ENCODE results near the gene CCNL2. TPM values are rescaled to one million over a fixed set of nuclear protein-coding genes. Genes with fewer than 3 reads are reported as not detected.
A peak's percentile ranks its signal among the peaks of the same experiment; 100 is the strongest.
"Not testable (repeated sequence)": the region's sequence is repeated elsewhere in the genome, so short reads cannot be mapped to it uniquely, and the experiment has no call there.

Gene CCNL2
- 100 to 1,000 TPM; 119 to 124 TPM for total RNA-seq
- polyA plus RNA-seq = 29.0 TPM

- Mint-ChIP-seq H3K27ac (peak within 1 kb of the TSS; percentile 84 to 98 (median 93)), H3K9me3 (no peaks in the 10 kb centered on the region), H3K27me3 (peaks cover 0 to 5% of the 10 kb centered on the region in 2 donors), H3K36me3 (peaks cover 5 to 81% (median 14%) of the 10 kb centered on the region in 3 donors), H3K4me3 (peak within 1 kb of the TSS; percentile 88 to 97 (median 90)), H3K4me1 (peaks cover 33 to 59% (median 42%) of the 10 kb centered on the region in 3 donors)
- H3K4me3 ChIP-seq (ENCODE audit: low read length) = peak within 1 kb of the TSS; percentile 94
- peaks cover 33% of the 10 kb centered on the region for H3K4me1 ChIP-seq (ENCODE audit: insufficient read depth, low read length)
- peak within 1 kb of the TSS; percentile 89 for H3K27ac ChIP-seq (ENCODE audit: low read depth, low read length)
- peak; percentile 99 to 100 (median 99) for DNase-seq
- H3K9me3 ChIP-seq (ENCODE audit: low read length) = no peaks in the 10 kb centered on the region
- ChIA-PET CTCF (interaction anchor here (0.7 to 3.0 kb wide), 9 partner anchors 8 to 105 kb away, joined by 3 to 21 read pairs (median 4); partner anchors contain the start of genes AURKAIP1 and MRPL20), POLR2A (interaction anchor here (0.5 to 3.8 kb wide), 12 partner anchors 8 to 262 kb away, joined by 3 to 48 read pairs (median 4); partner anchors contain the start of genes AURKAIP1, MRPL20 and MXRA8)
- no peaks in the 10 kb centered on the region for H3K27me3 ChIP-seq (ENCODE audit: insufficient read depth, low read length, poor library complexity, severe bottlenecking)
- H3K36me3 ChIP-seq (ENCODE audit: insufficient read depth, low read length) = peaks cover 52% of the 10 kb centered on the region
These were observed at the start of gene CCNL2 for GRCh38 chr1:1399187-1399871. Gene CCNL2, minus strand, starts transcription at chr1:1399335. Its CDS starts 29 bp downstream, at chr1:1399306.

- H3K36me3 ChIP-seq (ENCODE audit: insufficient read depth, low read length); CTCF ChIA-PET; H3K4me1 Mint-ChIP-seq; H3K27ac Mint-ChIP-seq; H3K4me3 ChIP-seq (ENCODE audit: low read length); POLR2A ChIA-PET; H3K9me3 ChIP-seq (ENCODE audit: low read length); H3K27me3 ChIP-seq (ENCODE audit: insufficient read depth, low read length, poor library complexity, severe bottlenecking); DNase-seq; H3K27me3 Mint-ChIP-seq; H3K36me3 Mint-ChIP-seq; H3K4me1 ChIP-seq (ENCODE audit: insufficient read depth, low read length); H3K9me3 Mint-ChIP-seq; H3K4me3 Mint-ChIP-seq; H3K27ac ChIP-seq (ENCODE audit: low read depth, low read length): not testable (repeated sequence)
These were observed 47.5 kb upstream of the CCNL2 start for GRCh38 chr1:1446631-1447030.

- Mint-ChIP-seq H3K27ac (peak overlapping the region in 1 of 8 donors; percentile 36), H3K36me3 (no peaks in the 10 kb centered on the region), H3K27me3 (peaks cover 7 to 10% of the 10 kb centered on the region in 2 donors), H3K4me1 (peaks cover 0 to 3% (median 0%) of the 10 kb centered on the region in 3 donors), H3K9me3 (no peaks in the 10 kb centered on the region), H3K4me3 (no peak overlapping the region)
- DNase-seq = no peak
- ChIA-PET CTCF (interaction anchor here (1.1 to 2.0 kb wide), 3 partner anchors 15 to 51 kb away, joined by 3 to 8 read pairs (median 3); no protein-coding TSS in a partner anchor), POLR2A (no interaction called here)
- Histone ChIP-seq H3K4me3 (ENCODE audit: low read length) (no peak overlapping the region), H3K27me3 (ENCODE audit: insufficient read depth, low read length, poor library complexity, severe bottlenecking) (peaks cover 12% of the 10 kb centered on the region), H3K9me3 (ENCODE audit: low read length) (no peaks in the 10 kb centered on the region), H3K4me1 (ENCODE audit: insufficient read depth, low read length) (peaks cover 7% of the 10 kb centered on the region), H3K36me3 (ENCODE audit: insufficient read depth, low read length) (no peaks in the 10 kb centered on the region), H3K27ac (ENCODE audit: low read depth, low read length) (no peak overlapping the region)
These were observed 43.1 kb upstream of the CCNL2 start for GRCh38 chr1:1442069-1442770.

GRCh38 chr1:1441002-1441888, 42.1 kb upstream of the CCNL2 start:
- Histone ChIP-seq H3K9me3 (ENCODE audit: low read length) (no peaks in the 10 kb centered on the region), H3K27me3 (ENCODE audit: insufficient read depth, low read length, poor library complexity, severe bottlenecking) (peaks cover 20% of the 10 kb centered on the region), H3K27ac (ENCODE audit: low read depth, low read length) (no peak overlapping the region), H3K4me1 (ENCODE audit: insufficient read depth, low read length) (peaks cover 10% of the 10 kb centered on the region), H3K36me3 (ENCODE audit: insufficient read depth, low read length) (no peaks in the 10 kb centered on the region), H3K4me3 (ENCODE audit: low read length) (no peak overlapping the region)
- Mint-ChIP-seq H3K27me3 (peaks cover 7 to 13% of the 10 kb centered on the region in 2 donors), H3K9me3 (no peaks in the 10 kb centered on the region), H3K36me3 (no peaks in the 10 kb centered on the region), H3K27ac (no peak overlapping the region), H3K4me1 (peaks cover 0 to 5% (median 0%) of the 10 kb centered on the region in 3 donors), H3K4me3 (no peak overlapping the region)
- DNase-seq = peak; percentile 22 to 64 (median 43)
- ChIA-PET CTCF (interaction anchor here (0.6 to 2.0 kb wide), 13 partner anchors 10 to 210 kb away, joined by 3 to 8 read pairs (median 3); no protein-coding TSS in a partner anchor), POLR2A (no interaction called here)

- H3K27ac Mint-ChIP-seq = no peak overlapping the region
- peak overlapping the region in 1 of 7 donors; percentile 63 for H3K4me3 Mint-ChIP-seq
- ChIA-PET POLR2A (no interaction called here), CTCF (interaction anchor here (0.7 to 2.0 kb wide), 9 partner anchors 10 to 209 kb away, joined by 3 to 8 read pairs (median 5); no protein-coding TSS in a partner anchor)
- no peak for DNase-seq
- peaks cover 0 to 7% (median 0%) of the 10 kb centered on the region in 3 donors for H3K4me1 Mint-ChIP-seq
- H3K4me1 ChIP-seq (ENCODE audit: insufficient read depth, low read length) = peaks cover 14% of the 10 kb centered on the region
- peaks cover 7 to 14% of the 10 kb centered on the region in 2 donors for H3K27me3 Mint-ChIP-seq
- H3K4me3 ChIP-seq (ENCODE audit: low read length) = no peak overlapping the region
- no peaks in the 10 kb centered on the region for H3K36me3 ChIP-seq (ENCODE audit: insufficient read depth, low read length)
- H3K9me3 ChIP-seq (ENCODE audit: low read length) = no peaks in the 10 kb centered on the region
- peaks cover 24% of the 10 kb centered on the region for H3K27me3 ChIP-seq (ENCODE audit: insufficient read depth, low read length, poor library complexity, severe bottlenecking)
- no peaks in the 10 kb centered on the region for H3K36me3 Mint-ChIP-seq
- no peak overlapping the region for H3K27ac ChIP-seq (ENCODE audit: low read depth, low read length)
- H3K9me3 Mint-ChIP-seq = no peaks in the 10 kb centered on the region
These were observed 41.3 kb upstream of the CCNL2 start for GRCh38 chr1:1440262-1441001.

GRCh38 chr1:1439546-1440261, 40.6 kb upstream of the CCNL2 start:
- H3K27me3 ChIP-seq (ENCODE audit: insufficient read depth, low read length, poor library complexity, severe bottlenecking) = peaks cover 31% of the 10 kb centered on the region
- no peak overlapping the region for H3K27ac Mint-ChIP-seq
- no peaks in the 10 kb centered on the region for H3K9me3 Mint-ChIP-seq
- ChIA-PET CTCF (interaction anchor here (1.6 kb wide), 1 partner anchor 68 kb away, joined by 6 read pairs; no protein-coding TSS in a partner anchor), POLR2A (no interaction called here)
- H3K4me3 Mint-ChIP-seq = no peak overlapping the region
- H3K4me1 ChIP-seq (ENCODE audit: insufficient read depth, low read length) = peaks cover 14% of the 10 kb centered on the region
- H3K27ac ChIP-seq (ENCODE audit: low read depth, low read length) = no peak overlapping the region
- H3K9me3 ChIP-seq (ENCODE audit: low read length) = no peaks in the 10 kb centered on the region
- peaks cover 0 to 11% (median 0%) of the 10 kb centered on the region in 3 donors for H3K4me1 Mint-ChIP-seq
- H3K27me3 Mint-ChIP-seq = peaks cover 7 to 19% of the 10 kb centered on the region in 2 donors
- no peaks in the 10 kb centered on the region for H3K36me3 Mint-ChIP-seq
- H3K36me3 ChIP-seq (ENCODE audit: insufficient read depth, low read length) = no peaks in the 10 kb centered on the region
- no peak for DNase-seq
- H3K4me3 ChIP-seq (ENCODE audit: low read length) = no peak overlapping the region
